ENCODE results near the gene CST7. TPM values are rescaled to one million over a fixed set of nuclear protein-coding genes. Genes with fewer than 3 reads are reported as not detected.
A peak's percentile ranks its signal among the peaks of the same experiment; 100 is the strongest.

The CST7 gene
- total RNA-seq, 1 donor from 2014 or later, result not detected

- no peak for DNase-seq (ENCODE audit: low spot score in 2 of 2)
- Histone ChIP-seq H3K9me3 (peaks cover 0 to 9% of the 10 kb centered on the region in 2 donors), H3K27ac (no peak overlapping the region), H3K36me3 (peaks cover 54 to 71% of the 10 kb centered on the region in 2 donors), H3K4me1 (no peaks in the 10 kb centered on the region), H3K4me3 (no peak overlapping the region), H3K27me3 (no peaks in the 10 kb centered on the region)
- intact Hi-C loops (cut with DNase I), result loop anchor here (5.0 kb wide), 1 partner anchor 721 kb away; no protein-coding TSS in a partner anchor
- TF ChIP-seq CTCF (IDR thresholded peaks at IDR 0.05), result no peak
Observed at GRCh38 chr20:24971376-24972101, 22.5 kb downstream of the CST7 start.

GRCh38 chr20:24972341-24972740 is 23.3 kb downstream of the CST7 start:
- no peak overlapping the region for H3K4me3 ChIP-seq
- peaks cover 0 to 11% of the 10 kb centered on the region in 2 donors for H3K9me3 ChIP-seq
- no peak overlapping the region for H3K27ac ChIP-seq
- no peak for DNase-seq (ENCODE audit: low spot score in 2 of 2)
- TF ChIP-seq CTCF (IDR thresholded peaks at IDR 0.05), result no peak
- no peaks in the 10 kb centered on the region for H3K27me3 ChIP-seq
- peaks cover 53 to 74% of the 10 kb centered on the region in 2 donors for H3K36me3 ChIP-seq
- H3K4me1 ChIP-seq, result no peaks in the 10 kb centered on the region
- intact Hi-C loops (cut with DNase I), result loop anchor here (5.0 kb wide), 1 partner anchor 720 kb away; no protein-coding TSS in a partner anchor

GRCh38 chr20:24977336-24977735 is 28.3 kb downstream of the CST7 start:
- intact Hi-C loops (cut with DNase I), result no loop called here
- Histone ChIP-seq H3K4me3 (no peak overlapping the region), H3K36me3 (peaks cover 43 to 52% of the 10 kb centered on the region in 2 donors), H3K9me3 (peaks cover 0 to 11% of the 10 kb centered on the region in 2 donors), H3K27ac (no peak overlapping the region), H3K4me1 (no peaks in the 10 kb centered on the region), H3K27me3 (no peaks in the 10 kb centered on the region)
- peak in 1 of 2 donors; percentile 50 for DNase-seq (ENCODE audit: low spot score in 2 of 2)
- no peak for TF ChIP-seq CTCF (IDR thresholded peaks at IDR 0.05)

- Histone ChIP-seq H3K4me3 (no peak overlapping the region), H3K36me3 (peaks cover 38 to 52% of the 10 kb centered on the region in 2 donors), H3K27me3 (no peaks in the 10 kb centered on the region), H3K9me3 (peaks cover 0 to 11% of the 10 kb centered on the region in 2 donors), H3K27ac (no peak overlapping the region), H3K4me1 (no peaks in the 10 kb centered on the region)
- no peak for TF ChIP-seq CTCF (IDR thresholded peaks at IDR 0.05)
- intact Hi-C loops (cut with DNase I), result no loop called here
- DNase-seq (ENCODE audit: low spot score in 2 of 2), result no peak
Observed at GRCh38 chr20:24977797-24978196, 28.7 kb downstream of the CST7 start.

GRCh38 chr20:24978513-24978912 is 29.4 kb downstream of the CST7 start:
- intact Hi-C loops (cut with DNase I), result no loop called here
- no peaks in the 10 kb centered on the region for H3K4me1 ChIP-seq
- TF ChIP-seq CTCF (IDR thresholded peaks at IDR 0.05), result no peak
- peaks cover 0 to 11% of the 10 kb centered on the region in 2 donors for H3K9me3 ChIP-seq
- no peak overlapping the region for H3K4me3 ChIP-seq
- H3K27ac ChIP-seq, result no peak overlapping the region
- H3K27me3 ChIP-seq, result no peaks in the 10 kb centered on the region
- DNase-seq (ENCODE audit: low spot score in 2 of 2), result peak in 1 of 2 donors; percentile 47
- H3K36me3 ChIP-seq, result peaks cover 31 to 51% of the 10 kb centered on the region in 2 donors
